ENCODE measurements around the gene OPN1SW.
A peak's percentile ranks its signal among the peaks of the same experiment; 100 is the strongest.

Gene OPN1SW

DNA sequence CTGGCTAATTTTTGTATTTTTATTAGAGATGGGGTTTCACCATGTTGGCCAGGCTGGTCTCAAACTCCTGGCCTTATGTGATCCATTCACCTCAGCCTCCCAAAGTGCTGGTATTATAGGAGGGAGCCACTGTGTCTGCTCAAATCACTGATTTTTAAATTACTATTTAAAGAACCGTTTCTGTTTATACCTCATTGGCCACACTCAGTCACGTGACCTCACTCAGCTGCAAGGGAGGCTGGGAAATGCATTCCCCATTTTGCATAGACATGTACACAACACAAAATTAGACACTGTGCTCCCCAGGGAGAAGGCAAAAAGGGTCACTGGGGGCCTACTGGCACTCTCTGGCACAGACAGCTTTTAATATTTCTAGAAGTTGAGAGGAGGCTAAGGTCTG lies 50.1 kb downstream of the OPN1SW start:
- H3K4me3 ChIP-seq (ENCODE audit: low read length), result no peak overlapping the region
- no peaks in the 10 kb centered on the region for H3K4me1 ChIP-seq (ENCODE audit: low read length)
- H3K27me3 ChIP-seq (ENCODE audit: low read depth, low read length), result no peaks in the 10 kb centered on the region
- no peak overlapping the region for H3K4me2 ChIP-seq (ENCODE audit: low read length)
- no peaks in the 10 kb centered on the region for H3K79me2 ChIP-seq (ENCODE audit: low read length)
- H2AFZ ChIP-seq (ENCODE audit: low read depth, low read length), result 0 out of 2 replicates have a peak overlapping the region, but pooled peaks have one; percentile 4
- no peaks in the 10 kb centered on the region for H4K20me1 ChIP-seq (ENCODE audit: insufficient read depth, low read length)
- no peak overlapping the region for H3K27ac ChIP-seq (ENCODE audit: low read length)
- no peaks in the 10 kb centered on the region for H3K36me3 ChIP-seq (replicated peaks; ENCODE audit: low read depth, low read length)
- TF ChIP-seq EZH2phosphoT487 (IDR thresholded peaks at IDR 0.05; ENCODE audit: low read depth), result no peak
- TF ChIP-seq, protein P1, sequence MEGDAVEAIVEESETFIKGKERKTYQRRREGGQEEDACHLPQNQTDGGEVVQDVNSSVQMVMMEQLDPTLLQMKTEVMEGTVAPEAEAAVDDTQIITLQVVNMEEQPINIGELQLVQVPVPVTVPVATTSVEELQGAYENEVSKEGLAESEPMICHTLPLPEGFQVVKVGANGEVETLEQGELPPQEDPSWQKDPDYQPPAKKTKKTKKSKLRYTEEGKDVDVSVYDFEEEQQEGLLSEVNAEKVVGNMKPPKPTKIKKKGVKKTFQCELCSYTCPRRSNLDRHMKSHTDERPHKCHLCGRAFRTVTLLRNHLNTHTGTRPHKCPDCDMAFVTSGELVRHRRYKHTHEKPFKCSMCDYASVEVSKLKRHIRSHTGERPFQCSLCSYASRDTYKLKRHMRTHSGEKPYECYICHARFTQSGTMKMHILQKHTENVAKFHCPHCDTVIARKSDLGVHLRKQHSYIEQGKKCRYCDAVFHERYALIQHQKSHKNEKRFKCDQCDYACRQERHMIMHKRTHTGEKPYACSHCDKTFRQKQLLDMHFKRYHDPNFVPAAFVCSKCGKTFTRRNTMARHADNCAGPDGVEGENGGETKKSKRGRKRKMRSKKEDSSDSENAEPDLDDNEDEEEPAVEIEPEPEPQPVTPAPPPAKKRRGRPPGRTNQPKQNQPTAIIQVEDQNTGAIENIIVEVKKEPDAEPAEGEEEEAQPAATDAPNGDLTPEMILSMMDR (IDR thresholded peaks at IDR 0.05; ENCODE audit: low read depth, low read length), result no peak
- no peak overlapping the region for H3K9ac ChIP-seq (ENCODE audit: low read length)
- no peaks in the 10 kb centered on the region for H3K9me3 ChIP-seq (ENCODE audit: insufficient read depth, low read length)

DNA sequence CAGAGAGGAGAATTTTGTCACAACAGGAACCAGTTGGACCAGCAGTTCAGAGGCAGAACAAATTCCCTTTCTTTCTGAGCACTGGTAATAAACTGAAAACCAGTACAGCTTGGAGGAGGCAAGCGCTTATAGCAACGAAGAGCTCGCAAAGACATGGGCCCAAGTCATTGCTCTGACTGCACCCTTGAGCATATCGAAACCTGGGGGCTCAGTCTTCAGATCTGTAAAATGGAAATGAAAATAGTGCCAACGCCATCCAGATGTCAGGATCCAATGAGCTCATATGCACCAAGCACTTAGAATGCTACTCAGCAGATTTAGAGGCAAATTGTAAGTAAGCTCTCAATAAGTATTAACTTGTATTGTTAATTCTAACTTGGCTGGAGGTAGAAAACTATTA lies 50.9 kb downstream of the OPN1SW start:
- Histone ChIP-seq H3K27me3 (ENCODE audit: low read depth, low read length) (no peaks in the 10 kb centered on the region), H3K4me2 (ENCODE audit: low read length) (no peak overlapping the region), H3K9ac (ENCODE audit: low read length) (no peak overlapping the region), H3K4me3 (ENCODE audit: low read length) (no peak overlapping the region), H3K4me1 (ENCODE audit: low read length) (no peaks in the 10 kb centered on the region), H3K36me3 (replicated peaks; ENCODE audit: low read depth, low read length) (no peaks in the 10 kb centered on the region), H3K27ac (ENCODE audit: low read length) (no peak overlapping the region), H2AFZ (ENCODE audit: low read depth, low read length) (no peak overlapping the region), H4K20me1 (ENCODE audit: insufficient read depth, low read length) (no peaks in the 10 kb centered on the region), H3K79me2 (ENCODE audit: low read length) (no peaks in the 10 kb centered on the region), H3K9me3 (ENCODE audit: insufficient read depth, low read length) (no peaks in the 10 kb centered on the region)
- TF ChIP-seq, protein P1 (IDR thresholded peaks at IDR 0.05; ENCODE audit: low read depth, low read length), result no peak
- no peak for TF ChIP-seq EZH2phosphoT487 (IDR thresholded peaks at IDR 0.05; ENCODE audit: low read depth)
